Fibroblast of the aortic adventitia (primary cell): Measurements from ENCODE around the gene ARHGEF17. TPM values are rescaled to one million over a fixed set of nuclear protein-coding genes. Genes with fewer than 3 reads are reported as not detected.

ENCODE experiments used
- DNase-seq: peaks from one replicate; pipeline ENCODE4 v3.0.0-alpha.2; 2010; ENCODE audit warnings: low read depth
- H3K4me3 ChIP-seq: 2 replicates; pipeline ENCODE4 v1.5.1; 2011; ENCODE audit warnings: low read depth, mild to moderate bottlenecking, control low read depth, low read length, moderate library complexity
- total RNA-seq: library from RNA; depleted of rRNA; stranded (reverse); fragments of >200 nt; gene quantifications from 2 replicates; pipeline ENCODE4 v1.2.3, GENCODE V29; 2012; ENCODE audit warnings: low replicate concordance
- TF ChIP-seq, protein P1 (sequence below): IDR thresholded peaks from 2 replicates; pipeline ENCODE4 v1.5.1; 2011; ENCODE audit warnings: mild to moderate bottlenecking, low read length, control low read depth, inconsistent platforms; ENCODE audit not compliant: insufficient read depth

Gene ARHGEF17
- total RNA-seq, 1 donor: 30.3 TPM

DNA sequence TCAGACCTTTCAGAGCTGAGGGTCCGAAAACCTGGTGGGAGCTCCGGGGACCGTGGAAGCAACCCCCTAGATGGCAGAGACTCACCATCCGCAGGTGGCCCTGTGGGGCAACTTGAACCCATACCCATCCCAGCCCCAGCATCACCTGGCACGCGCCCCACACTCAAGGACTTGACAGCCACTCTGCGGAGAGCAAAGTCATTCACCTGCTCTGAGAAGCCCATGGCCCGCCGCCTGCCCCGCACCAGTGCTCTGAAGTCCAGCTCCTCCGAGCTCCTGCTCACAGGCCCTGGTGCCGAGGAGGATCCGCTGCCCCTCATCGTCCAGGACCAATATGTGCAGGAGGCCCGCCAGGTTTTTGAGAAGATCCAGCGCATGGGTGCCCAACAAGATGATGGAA, 2.0 kb downstream of the ARHGEF17 start:
- TF ChIP-seq, protein P1, sequence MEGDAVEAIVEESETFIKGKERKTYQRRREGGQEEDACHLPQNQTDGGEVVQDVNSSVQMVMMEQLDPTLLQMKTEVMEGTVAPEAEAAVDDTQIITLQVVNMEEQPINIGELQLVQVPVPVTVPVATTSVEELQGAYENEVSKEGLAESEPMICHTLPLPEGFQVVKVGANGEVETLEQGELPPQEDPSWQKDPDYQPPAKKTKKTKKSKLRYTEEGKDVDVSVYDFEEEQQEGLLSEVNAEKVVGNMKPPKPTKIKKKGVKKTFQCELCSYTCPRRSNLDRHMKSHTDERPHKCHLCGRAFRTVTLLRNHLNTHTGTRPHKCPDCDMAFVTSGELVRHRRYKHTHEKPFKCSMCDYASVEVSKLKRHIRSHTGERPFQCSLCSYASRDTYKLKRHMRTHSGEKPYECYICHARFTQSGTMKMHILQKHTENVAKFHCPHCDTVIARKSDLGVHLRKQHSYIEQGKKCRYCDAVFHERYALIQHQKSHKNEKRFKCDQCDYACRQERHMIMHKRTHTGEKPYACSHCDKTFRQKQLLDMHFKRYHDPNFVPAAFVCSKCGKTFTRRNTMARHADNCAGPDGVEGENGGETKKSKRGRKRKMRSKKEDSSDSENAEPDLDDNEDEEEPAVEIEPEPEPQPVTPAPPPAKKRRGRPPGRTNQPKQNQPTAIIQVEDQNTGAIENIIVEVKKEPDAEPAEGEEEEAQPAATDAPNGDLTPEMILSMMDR: no peak
- no peak for DNase-seq

DNA sequence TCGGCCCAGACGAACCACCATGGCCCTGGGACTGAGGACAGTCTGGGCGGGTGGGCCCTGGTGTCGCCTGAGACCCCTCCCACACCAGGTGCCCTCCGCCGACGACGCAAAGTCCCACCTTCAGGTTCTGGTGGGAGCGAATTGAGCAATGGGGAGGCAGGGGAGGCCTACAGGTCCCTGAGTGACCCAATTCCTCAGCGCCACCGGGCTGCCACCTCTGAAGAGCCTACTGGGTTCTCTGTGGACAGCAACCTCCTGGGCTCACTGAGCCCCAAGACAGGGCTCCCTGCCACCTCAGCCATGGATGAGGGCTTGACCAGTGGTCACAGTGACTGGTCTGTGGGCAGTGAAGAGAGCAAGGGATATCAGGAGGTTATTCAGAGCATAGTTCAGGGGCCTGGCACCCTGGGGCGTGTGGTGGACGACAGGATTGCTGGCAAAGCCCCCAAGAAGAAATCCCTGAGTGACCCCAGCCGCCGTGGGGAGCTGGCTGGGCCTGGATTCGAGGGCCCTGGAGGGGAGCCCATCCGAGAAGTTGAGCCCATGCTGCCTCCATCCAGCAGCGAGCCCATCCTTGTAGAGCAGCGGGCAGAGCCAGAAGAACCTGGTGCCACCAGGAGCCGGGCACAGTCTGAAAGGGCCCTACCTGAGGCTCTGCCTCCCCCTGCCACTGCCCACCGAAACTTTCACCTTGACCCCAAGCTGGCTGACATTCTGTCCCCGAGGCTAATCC, 2.8 kb downstream of the ARHGEF17 start:
- peak overlapping the region; percentile 81 for H3K4me3 ChIP-seq
- no peak for DNase-seq
- TF ChIP-seq, protein P1: no peak

More for the DNA sequence above, 2.0 kb downstream of the ARHGEF17 start:
- peak overlapping the region; percentile 81 for H3K4me3 ChIP-seq

DNA sequence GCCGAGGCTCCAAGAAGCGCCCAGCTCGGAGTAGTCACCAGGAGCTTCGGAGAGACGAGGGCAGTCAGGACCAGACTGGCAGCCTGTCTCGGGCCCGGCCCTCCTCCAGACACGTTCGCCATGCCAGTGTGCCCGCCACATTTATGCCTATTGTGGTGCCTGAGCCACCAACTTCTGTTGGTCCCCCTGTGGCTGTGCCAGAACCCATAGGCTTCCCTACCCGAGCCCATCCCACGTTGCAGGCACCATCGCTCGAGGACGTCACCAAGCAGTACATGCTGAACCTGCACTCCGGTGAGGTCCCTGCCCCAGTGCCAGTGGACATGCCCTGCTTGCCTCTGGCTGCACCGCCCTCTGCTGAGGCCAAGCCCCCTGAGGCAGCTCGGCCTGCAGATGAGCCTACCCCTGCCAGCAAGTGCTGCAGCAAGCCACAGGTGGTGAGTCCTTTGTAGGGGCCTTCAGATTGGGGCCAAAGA, 3.4 kb downstream of the ARHGEF17 start:
- H3K4me3 ChIP-seq: peak overlapping the region; percentile 81
- DNase-seq: no peak
- TF ChIP-seq, protein P1: no peak

DNA sequence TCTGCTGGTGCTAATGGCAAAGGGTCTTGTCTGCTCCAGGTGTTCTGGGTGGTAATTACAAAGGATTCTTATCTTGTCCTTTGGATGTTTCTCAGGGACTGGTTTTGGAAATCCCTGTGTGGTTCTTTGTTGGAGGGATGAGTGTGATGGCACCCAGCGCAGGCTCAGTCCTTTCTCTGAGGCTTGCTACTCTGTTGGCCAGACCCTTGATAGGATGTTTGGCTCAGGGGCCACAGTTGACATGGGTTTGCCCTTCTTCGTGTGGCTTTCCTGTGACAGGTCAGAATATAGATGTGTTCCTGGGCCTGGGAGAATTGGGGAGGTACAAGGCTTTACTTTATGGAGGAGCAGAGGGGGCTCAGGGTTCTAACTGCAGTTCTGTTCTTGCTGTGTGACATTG, 4.0 kb downstream of the ARHGEF17 start:
- TF ChIP-seq, protein P1: no peak
- peak overlapping the region; percentile 81 for H3K4me3 ChIP-seq
- DNase-seq: no peak

DNA sequence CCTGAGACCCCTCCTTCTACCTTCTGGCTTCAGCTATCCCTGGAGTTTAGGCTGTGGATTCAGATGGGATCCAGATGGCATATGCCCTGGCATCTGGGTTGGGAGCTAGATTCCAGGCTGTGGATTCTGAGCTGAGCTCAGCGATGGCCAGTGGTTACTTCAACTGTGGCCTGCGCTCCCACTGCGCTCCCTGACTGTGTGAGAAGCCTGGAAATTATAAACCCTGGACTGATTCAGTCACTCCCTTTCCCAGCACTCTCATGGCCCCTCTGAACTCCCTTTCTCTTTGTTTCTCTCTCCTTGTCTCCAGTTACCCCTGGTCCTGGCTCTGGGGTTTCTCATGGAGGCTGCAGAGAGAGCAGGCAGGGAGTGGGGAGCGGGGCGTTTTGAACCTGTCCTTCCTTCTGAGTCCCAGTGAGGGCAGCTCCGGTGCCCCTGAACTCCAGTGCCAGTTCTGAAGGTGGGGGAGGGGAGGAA, 4.8 kb downstream of the ARHGEF17 start:
- TF ChIP-seq, protein P1: no peak
- peak overlapping the region; percentile 81 for H3K4me3 ChIP-seq
- DNase-seq: no peak

DNA sequence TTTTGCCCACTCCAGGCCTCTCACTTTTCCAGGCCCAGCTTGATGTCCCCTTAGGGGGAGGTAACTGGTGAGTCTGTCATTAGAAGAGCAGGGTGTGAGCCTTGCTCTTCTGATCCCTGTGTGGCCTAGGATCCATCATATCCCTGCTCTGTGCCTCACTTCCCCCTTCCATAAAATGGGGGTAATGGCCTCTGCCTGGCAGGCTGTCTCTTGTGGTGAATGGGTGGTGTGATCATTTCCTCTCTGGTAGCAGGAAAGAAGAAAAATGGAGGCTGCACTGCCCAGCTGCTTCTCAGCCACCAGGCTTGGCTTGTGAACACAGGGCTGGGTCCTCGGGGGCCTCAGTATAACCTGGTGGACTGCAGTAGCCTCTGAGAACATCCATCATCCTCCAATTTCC, 5.6 kb downstream of the ARHGEF17 start:
- no peak for DNase-seq
- peak overlapping the region; percentile 81 for H3K4me3 ChIP-seq
- TF ChIP-seq, protein P1: no peak
